Activated gamma-delta T cell treated with anti-CD3 and anti-CD28 coated beads, Interleukin-2, amount 50 U/mL, for 16 hours (primary cell): ENCODE data around the gene TRAF2.
"Not testable (repeated sequence)": the region's sequence is repeated elsewhere in the genome, so short reads cannot be mapped to it uniquely, and the experiment has no call there.

Source experiments
- DNase-seq: peaks from one replicate; pipeline ENCODE4 v3.0.0-alpha.2; 2020; ENCODE audit warnings: low read depth

TRAF2 gene

DNA sequence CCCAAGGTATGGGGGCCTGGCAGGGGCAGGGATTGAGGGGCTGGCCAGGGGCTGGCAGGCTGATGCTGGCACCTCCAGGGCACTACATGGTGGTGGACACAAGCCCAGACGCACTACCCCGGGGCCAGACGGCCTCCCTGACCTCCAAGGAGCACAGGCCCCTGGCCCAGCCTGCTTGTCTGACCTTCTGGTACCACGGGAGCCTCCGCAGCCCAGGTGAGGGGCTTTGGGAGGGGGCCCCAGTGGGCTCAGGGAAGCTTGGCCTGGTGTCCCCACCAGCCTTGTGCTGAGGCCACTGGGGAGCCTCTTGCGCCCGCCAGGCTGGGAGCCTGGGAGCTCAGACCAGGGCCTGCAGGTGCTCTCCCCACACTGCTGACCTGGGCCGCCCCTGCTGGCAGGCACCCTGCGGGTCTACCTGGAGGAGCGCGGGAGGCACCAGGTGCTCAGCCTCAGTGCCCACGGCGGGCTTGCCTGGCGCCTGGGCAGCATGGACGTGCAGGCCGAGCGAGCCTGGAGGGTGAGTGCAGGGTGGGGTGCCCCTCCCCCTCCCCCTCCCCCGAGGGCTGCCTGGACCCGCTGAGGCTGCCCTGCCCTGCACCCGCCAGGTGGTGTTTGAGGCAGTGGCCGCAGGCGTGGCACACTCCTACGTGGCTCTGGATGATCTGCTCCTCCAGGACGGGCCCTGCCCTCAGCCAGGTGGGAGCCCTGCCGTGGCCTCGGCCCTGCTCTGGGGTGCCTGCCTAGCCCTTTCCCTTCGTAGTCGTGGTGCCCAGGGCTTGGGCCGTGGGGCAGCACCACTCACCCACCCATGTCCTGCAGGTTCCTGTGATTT is 28.5 kb upstream of the TRAF2 start:
- DNase-seq = no peak

DNA sequence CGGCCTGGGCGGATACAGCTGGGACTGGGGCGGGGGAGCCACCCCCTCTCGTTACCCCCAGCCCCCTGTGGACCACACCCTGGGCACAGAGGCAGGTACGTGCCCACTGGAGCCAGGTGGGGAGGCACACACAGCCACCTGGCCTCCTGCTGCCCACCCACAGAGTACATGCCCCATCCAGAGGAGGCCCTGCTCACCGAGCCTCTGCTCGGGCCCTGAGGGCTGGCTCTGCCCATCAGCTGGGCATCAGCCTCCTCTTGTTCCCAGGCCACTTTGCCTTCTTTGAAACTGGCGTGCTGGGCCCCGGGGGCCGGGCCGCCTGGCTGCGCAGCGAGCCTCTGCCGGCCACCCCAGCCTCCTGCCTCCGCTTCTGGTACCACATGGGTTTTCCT is 27.9 kb upstream of the TRAF2 start:
- DNase-seq = no peak

DNA sequence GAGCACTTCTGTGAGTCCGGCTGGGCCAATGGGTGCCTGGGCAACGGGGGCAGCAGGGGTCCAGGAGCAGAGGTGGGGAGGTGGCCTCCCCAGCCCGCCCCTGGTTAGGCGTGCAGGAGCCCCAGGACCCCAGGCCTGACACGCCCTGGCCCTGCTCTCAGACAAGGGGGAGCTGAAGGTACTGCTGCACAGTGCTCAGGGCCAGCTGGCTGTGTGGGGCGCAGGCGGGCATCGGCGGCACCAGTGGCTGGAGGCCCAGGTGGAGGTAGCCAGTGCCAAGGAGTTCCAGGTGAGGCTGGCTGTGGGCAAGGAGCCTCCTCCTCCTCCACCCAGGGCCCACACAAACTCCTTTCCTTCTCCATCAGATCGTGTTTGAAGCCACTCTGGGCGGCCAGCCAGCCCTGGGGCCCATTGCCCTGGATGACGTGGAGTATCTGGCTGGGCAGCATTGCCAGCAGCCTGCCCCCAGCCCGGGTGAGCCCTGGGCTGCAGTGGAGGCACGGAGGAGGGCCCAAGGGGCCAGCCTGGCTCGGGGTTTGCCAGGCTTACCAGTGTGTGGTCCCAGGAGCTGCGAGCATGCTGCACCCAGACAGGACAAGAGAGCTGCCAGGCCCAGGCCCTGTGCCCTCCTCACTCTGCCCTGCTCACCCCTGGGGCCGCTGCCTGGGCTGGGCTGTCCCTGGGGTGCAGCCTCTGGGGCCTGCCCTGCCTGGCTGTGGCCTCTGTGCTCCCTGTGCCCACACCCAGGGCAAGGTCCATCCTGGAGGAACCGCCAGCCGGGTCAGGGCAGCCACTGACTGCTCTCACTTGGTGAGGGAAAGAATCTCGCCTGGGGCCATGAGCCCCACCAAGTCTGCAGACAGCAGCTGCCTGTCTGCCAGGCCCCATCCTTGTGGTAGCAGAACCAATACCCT is 27.2 kb upstream of the TRAF2 start:
- no peak for DNase-seq

DNA sequence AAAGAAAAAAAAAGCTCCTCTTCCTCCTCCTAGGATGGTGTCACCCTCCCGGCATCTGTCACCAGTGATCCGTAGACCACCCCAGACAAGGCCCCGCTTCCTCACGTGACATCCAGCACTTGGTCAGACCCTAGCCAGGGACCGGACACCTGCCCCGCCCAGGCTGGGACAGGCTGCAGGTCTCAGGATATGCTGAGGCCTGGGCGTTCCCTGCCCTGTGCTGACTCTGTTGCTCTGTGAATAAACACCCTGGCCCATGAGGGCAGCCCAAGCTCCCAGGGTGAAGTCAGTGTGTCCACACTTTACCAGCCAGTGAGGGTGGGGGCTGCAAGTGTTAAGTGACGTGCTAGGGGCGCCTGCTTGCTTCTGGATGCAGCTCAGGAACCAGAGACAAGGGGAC is 25.8 kb upstream of the TRAF2 start:
- no peak for DNase-seq

DNA sequence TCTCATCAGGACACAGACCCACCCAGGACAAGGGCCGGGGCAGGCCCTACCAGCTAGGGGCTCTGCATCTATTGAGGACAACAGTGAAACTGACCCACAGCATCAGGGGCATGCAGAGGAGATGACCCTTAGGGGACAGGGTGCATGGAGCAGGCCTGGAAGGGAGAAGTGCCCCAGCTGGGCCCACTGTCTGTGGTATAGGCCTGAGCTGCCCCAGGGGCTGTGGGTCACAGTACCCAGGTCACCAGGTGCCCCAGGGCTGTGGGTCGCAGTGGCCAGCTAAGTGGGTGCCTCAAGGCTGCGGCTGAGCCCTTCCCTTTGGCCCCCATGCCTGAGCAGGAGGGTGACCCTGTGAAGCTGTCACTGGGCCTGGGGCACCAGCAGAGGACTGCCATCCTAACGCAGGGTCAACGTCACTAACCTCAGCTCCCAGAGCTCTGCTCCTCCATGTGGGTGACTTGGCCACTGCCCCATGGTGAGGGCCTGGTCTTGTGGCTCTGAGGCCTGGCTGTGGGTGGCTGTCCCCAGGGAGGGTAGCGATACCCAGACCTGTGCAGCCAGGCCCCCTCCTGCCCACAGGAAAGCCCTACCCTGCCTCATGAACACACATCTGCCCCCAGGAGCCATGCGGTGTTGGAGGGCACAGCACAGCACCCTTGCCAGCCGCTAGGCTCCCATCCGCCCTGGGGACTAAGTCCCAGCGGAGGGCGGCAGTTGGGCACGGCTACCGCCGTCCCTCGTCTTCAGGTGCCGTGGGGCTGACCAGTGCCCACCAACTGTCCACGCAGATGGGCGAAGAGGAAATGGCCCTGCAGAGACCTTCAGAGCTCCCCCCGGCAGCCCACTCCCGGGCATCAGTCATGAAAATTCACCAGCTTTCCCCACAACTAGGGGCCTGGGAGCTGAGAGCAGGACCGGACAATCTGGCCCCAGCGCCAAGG is 25.1 kb upstream of the TRAF2 start:
- DNase-seq = no peak

DNA sequence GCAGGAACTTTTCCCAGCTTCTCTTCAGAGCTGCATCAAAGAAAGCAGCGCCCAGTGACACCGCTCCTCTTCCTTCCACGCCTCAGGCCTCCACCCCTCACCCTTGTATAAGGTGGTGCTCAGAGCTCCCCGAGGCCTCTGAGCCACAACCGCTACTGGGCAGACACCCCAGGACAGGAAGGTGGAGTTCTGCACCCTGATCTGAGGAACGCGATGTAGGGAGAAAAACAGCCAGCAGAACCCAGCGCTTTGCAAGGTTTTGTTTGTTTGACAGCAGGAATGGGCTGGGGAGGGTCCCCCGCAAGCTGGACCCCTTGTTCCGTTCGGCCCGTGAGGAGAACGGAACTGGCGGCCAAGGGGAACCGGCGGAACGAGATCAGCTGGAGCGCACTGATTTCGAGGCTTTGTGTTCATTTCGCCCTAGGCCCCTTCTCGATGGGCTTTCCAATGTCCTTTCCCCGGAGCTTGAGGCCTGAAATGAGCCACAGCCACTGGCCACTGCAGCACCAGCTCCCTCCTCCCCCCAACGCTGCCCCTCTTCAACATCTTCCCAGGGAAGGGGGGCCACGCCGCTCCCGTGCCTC is 24.4 kb upstream of the TRAF2 start:
- no peak for DNase-seq

DNA sequence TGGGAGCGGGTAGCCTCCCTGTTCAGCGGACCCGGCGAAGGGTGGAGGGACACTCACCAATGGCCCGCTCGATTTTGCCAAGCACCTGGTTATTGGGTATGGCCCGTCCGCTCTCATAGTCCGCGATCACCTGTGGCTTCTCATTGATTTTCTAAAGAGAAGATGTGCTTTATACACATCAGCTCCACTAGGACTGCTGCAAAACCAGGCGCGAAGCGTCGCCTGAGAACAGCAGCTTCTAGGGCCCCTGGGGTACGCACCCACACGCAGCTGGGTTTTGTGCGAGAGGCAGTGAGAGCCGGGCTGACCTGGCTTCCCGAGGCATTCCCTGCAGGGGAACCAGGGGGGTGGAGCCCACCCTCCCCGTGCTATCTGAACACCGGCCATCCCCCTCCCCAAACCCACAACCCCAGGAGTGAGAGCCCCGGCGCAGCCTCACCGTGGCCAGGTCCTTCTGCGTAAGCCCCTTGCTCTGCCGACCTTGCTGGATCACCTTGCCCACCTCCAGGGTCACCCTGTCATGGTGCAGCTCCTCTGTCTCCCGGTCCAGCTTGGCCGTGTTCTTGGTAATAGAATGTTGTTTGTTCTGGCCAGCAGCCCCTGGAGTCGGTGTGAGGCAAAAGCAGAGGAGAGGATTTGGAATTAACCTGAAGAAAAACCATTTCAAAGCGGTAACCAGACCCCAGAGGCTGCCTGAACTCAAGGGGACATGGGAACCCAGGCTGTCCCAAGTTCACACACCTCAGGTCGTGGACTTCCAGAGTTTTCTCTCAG is 23.3 kb upstream of the TRAF2 start:
- DNase-seq = no peak

DNA sequence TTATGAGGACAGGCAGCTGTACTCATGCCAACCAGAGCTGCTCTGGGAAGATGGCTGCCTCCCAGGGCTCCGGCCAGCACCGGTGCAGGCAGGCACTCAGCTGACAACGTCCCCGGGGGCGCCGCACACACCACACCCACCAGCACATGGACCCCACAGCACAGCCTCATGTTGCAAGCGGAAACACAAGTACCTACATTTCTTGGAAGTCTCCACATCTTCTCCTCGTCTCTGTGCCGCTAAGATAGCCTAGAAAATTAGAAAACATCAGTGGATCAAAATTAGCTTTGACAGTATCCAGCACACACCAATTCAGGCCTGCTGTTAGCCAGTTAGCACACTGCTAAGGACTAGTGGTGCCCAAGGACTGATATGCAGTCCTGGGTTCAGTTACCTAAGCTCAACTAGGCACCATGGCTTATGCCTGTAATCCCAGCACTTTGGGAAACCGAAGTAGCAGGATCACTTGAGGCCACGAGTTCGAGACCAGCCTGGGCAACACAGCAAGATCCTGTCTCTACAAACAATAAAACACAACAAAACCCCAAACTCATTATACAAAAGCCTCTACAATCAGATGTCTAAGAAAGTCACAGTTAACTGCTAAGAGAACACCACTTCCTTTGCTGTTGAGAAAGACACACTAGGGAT is 22.6 kb upstream of the TRAF2 start:
- no peak for DNase-seq

DNA sequence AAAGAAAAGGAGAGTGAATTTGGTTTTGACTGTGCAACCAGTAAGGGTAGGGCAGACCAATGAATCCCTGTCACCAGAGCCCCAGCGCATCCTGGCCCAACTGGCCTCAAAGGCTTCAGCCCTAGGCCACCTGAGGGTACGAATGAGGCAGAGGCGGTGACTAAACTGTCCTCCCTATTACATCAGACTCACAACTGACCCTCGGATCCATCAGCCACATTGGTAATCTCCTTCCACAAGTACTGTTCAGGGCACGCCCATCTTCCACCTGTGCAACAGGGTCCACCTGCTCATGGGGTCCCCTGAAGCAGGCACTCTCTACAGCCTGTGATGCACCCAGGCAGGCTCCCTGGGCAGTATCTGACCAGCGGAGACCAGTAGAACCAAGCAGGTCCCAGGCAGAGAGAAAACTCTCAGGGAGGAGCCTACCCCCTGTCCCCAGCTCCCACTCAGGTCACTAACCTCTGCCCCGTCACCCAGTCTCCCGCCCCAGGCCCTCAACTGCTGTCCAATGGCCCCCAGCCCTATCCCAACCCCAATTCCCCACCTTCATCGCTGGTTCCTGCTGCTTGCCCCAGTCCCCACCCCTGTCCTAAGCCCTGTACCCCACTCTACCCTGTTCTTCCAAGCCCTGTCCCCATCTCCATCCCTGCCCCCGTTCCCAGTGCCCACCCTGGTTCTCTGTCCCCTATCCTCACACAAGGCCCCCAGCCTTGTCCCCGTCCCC is 21.1 kb upstream of the TRAF2 start:
- DNase-seq = no peak

DNA sequence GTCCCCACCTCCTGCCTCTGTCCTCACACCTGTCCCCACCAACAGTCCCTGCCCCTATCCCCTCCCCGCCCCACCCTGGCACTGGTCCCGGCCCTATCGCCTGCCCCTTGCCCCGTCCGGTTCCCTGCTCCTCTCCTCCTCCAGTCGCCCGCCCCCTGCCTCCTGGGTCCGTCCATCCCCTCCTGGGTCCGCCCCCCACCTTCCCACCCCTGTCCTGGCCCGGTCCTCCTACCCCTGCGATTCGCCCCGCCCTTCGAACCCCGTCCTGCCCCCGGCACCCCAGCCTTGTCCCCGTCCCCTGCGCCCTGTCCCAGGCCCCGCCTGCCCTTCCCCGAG is 20.6 kb upstream of the TRAF2 start:
- no peak for DNase-seq

DNA sequence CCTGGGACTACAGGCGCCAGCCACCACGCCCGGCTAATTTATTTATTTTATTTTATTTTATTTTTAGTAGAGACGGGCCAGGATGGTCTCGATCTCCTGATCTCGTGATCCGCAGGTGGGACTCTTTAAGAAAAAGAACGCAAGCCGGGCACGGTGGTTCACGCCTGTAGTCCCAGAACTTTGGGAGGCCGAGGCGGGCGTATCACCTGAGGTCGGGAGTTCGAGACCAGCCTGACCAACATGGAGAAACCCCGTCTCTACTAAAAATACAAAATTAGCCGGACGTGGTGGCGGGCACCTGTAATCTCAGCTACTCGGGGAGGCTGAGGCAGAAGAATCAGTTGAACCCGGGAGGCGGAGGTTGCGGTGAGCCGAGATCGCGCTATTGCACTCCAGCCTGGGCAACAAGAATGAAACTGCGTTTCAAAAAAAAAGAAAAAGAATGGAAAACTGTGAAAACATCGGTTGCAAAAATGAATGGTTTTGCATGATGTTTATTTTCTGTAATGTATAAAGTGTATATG is 19.4 kb upstream of the TRAF2 start:
- not testable (repeated sequence) for DNase-seq

DNA sequence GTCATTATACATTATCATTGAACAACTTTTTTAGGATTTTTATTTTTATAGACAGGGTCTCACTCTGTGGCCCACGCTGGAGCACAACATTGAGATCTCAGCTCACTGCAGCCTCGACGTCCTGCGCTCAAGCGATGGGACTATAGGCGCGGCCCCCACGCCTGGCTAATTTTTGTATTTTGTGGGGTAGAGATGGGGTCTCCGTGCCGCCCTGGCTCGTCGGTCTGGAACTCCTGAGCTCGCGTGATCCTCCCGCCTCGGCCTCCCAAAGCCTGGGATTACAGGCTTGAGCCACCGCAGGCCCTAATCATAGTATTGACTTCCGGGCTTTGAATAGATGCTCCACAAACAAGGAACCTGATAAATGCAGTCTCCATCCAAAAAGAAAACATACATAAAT is 18.8 kb upstream of the TRAF2 start:
- DNase-seq = no peak

DNA sequence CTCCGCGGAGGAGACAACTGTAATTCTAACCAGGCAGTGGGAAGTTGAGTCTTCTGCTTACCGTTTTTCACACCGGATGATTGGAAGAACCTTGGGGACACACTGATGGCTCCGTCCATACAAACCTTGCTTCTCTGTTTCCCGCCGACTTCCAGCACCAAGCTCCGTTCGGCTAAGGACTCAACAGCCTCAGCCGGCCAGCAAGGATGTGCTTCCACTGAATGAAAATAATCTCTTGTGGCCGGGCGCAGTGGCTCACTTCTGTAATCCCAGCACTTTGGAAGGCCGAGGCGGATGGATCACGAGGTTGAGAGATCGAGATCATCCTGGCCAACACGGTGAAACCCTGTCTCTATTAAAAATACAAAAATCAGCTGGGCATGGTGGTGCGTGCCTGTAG is 18.4 kb upstream of the TRAF2 start:
- no peak for DNase-seq

DNA sequence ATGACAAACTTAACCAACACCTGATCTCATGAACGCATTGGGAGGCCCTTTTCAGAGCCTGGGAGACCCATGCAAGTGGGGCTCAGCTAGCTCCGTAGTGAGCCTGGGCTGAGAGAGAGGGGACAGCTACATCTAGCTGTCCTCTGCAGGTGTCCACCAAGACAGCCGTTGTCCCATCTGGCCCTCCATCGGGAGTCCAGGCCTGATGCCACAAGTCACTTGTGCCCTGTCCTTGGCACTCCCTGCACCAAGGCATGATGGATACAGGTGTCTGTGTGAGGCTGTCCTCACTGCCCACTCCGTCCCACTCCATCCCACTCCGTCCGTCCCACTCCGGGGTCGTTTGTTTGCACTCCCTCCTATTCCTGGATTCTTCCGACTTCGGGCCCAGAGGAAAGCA is 17.7 kb upstream of the TRAF2 start:
- no peak for DNase-seq

DNA sequence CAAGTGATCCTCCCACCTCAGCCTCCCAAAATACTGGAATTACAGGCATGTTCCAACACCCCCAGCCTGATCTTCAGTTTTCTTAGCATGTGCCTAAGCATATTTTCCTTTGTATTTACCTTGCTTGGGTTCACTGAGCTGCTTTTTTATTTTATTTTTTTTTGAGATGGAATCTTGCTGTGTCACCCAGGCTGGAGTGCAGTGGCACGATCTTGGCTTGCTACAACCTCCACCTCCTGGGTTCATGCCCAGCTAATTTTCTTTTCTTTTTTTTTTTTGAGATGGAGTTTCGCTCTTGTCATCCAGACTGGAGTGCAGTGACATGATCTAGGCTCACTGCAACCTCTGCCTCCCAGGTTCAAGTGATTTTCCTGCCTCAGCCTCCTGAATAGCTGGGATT is 16.7 kb upstream of the TRAF2 start:
- DNase-seq = not testable (repeated sequence)

DNA sequence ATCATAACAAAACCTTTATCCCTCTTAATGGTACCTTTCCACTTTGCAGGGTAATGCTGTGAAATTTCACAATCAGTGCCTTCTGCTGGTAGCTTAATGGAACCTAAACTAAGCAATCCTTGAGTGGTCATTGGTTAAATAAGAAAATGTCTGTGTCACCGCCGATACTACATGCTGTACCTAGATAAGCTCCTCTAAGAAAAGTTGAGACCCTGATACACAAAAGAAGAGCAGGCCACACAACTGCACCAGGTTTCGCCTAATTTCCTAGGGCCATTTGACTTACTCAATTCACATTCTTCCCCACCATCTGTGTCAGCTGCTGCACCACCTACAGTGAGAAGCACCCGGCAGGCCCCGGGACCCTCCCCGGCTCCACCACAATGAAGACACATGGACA is 11.2 kb upstream of the TRAF2 start:
- DNase-seq = no peak

DNA sequence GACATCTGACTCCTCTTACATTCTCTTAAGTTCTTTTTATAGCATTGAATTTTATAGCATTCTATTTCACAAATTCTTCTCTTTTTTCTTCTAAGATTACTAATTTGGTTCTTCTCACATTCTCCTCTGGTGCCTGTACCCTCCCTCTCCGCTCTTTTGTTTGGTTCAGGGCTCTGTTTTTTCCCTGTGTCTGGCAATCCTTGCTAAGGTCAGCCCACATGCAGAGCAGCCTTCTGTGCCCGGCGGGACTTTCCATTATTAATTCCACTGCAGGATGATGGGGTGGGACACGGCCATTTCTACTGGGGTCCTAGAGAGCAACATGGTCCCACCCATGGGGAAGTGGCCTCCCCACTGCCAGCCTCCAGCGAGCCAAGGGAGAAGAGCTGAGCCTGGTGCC is 9.8 kb upstream of the TRAF2 start:
- no peak for DNase-seq

DNA sequence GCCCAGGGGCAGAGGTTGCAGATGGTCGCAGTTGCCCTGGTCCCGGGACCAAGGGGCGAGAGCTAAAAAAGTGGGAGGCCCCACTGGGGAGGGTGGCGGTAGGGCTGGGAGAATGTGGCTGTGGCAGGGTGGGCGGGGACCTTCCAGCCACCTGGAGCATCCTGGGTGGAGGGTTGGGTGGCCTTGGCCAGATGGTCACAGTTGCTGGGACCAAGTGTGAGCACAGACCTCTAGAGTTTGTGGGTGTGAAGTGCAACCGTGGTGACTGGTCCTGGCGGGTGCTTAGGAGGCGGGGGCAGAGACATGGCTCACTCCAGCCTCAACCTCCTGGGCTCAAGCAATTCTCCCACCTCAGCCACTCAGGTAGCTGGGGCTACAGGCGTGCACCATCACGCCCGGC is 5.7 kb upstream of the TRAF2 start:
- DNase-seq = no peak

DNA sequence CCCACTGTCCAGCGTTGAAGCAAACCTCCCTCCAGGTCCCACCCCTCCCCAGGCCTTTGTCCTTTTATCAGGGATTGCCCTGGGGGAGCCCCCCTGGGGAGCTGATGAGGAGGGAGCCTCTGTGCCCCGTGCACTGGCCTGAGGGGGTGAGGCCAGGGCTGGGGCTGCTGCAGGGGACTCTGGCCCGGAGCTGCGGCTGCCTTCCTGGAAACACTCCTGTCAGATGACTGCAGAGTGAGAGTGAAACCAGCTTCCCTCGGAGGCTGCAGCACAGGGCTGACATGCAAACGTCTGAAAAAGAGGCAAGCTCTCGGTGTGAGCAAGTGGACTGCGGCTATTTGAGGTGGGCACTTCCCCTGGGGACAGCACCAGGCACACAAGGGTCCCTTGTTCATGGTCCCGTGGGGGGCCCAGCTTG is 4.6 kb upstream of the TRAF2 start:
- DNase-seq = no peak
